G401.6 (cell line): ENCODE results near the gene USP47.

Experiments used
- FAIRE-seq: peaks from 2 replicates; lab custom pipeline; 2012; peaks lifted over from hg19 to GRCh38; lab: Jason Lieb, UNC

Gene USP47, protein sequence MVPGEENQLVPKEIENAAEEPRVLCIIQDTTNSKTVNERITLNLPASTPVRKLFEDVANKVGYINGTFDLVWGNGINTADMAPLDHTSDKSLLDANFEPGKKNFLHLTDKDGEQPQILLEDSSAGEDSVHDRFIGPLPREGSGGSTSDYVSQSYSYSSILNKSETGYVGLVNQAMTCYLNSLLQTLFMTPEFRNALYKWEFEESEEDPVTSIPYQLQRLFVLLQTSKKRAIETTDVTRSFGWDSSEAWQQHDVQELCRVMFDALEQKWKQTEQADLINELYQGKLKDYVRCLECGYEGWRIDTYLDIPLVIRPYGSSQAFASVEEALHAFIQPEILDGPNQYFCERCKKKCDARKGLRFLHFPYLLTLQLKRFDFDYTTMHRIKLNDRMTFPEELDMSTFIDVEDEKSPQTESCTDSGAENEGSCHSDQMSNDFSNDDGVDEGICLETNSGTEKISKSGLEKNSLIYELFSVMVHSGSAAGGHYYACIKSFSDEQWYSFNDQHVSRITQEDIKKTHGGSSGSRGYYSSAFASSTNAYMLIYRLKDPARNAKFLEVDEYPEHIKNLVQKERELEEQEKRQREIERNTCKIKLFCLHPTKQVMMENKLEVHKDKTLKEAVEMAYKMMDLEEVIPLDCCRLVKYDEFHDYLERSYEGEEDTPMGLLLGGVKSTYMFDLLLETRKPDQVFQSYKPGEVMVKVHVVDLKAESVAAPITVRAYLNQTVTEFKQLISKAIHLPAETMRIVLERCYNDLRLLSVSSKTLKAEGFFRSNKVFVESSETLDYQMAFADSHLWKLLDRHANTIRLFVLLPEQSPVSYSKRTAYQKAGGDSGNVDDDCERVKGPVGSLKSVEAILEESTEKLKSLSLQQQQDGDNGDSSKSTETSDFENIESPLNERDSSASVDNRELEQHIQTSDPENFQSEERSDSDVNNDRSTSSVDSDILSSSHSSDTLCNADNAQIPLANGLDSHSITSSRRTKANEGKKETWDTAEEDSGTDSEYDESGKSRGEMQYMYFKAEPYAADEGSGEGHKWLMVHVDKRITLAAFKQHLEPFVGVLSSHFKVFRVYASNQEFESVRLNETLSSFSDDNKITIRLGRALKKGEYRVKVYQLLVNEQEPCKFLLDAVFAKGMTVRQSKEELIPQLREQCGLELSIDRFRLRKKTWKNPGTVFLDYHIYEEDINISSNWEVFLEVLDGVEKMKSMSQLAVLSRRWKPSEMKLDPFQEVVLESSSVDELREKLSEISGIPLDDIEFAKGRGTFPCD (N-terminal part only)

GRCh38 chr11:11841723-11842420, at the start of gene USP47:
USP47 (plus strand) TSS chr11:11841972; CDS start chr11:11842186, 214 bp downstream.
- FAIRE-seq = peak; percentile 13

DNA sequence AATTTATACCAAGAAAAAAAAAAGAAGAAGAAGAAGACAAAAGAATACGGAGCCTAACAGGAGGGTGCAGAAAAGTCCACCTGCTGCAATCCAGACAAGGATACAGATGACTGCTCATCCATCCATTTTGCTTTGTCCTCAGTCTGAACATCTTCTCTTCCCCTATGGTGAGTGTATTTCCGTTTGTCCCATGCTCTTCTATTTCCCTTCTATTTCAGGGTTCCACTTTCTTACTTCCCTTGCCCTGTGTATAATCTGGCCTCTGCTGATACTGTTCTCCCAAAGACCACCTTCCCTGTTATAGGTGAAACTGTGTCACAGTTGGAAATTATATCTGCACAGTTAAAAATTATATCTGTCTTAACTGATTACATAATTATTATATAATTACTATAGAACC, 48.7 kb upstream of the USP47 start:
- FAIRE-seq = no peak

- FAIRE-seq = peak; percentile 86
These were observed 43.0 kb upstream of the USP47 start for GRCh38 chr11:11798586-11799438.

DNA sequence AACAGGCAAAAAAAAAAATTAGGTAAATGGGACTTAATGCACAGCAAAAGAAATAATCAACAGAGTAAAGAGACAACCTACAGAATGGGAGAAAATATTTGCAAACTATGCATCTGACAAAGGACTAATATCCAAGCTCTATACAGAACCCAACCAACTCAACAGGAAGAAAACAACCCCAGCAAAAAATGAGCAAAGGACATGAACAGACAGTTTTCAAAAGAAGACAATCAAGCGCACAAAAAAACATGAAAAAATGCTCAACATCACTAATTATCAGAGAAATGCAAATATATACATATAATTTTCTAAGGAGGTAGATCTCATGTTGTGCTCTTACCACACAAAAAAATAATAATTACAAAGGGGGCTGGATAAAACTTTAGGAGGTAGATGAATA, 36.5 kb upstream of the USP47 start:
- no peak for FAIRE-seq

DNA sequence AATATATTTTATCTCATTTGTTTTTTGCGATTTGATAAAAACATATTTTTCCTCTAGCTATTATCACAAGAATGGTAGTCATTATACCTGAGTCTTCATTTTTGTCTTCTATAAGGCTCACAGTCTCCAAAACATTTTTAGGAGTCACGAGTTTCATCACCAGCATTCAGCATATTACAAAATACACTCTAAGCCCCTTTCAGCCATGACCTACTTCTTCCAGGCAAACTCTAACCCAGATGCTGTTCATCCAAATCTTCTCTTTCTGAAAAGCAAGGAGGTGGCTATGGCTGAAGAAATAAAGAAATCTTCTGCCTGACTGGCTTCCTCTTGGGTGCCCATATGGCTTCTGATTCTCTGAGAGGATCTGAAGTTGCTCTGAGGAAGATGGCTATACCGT, 35.7 kb upstream of the USP47 start:
- FAIRE-seq = no peak

DNA sequence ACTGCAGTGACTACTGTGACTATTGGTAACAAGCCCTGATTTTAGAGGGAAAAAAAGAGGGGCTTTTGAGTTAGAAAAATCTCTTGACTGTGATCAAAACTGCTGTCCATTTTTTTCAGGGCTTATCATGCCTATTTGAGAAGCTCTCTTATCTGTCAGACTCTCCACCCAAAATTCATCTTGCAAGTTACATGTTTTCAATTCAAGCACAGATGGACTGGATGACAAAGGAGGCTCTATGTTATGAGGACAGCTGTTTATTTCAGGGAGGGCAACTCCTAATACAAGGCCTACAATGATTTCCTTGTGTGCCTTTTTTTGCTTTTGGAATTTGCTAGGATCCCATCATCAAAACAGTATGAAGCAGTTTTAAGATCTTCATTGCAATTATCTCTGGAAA, 35.2 kb upstream of the USP47 start:
- no peak for FAIRE-seq

- no peak for FAIRE-seq
These were observed 33.7 kb upstream of the USP47 start for GRCh38 chr11:11807811-11808782.

DNA sequence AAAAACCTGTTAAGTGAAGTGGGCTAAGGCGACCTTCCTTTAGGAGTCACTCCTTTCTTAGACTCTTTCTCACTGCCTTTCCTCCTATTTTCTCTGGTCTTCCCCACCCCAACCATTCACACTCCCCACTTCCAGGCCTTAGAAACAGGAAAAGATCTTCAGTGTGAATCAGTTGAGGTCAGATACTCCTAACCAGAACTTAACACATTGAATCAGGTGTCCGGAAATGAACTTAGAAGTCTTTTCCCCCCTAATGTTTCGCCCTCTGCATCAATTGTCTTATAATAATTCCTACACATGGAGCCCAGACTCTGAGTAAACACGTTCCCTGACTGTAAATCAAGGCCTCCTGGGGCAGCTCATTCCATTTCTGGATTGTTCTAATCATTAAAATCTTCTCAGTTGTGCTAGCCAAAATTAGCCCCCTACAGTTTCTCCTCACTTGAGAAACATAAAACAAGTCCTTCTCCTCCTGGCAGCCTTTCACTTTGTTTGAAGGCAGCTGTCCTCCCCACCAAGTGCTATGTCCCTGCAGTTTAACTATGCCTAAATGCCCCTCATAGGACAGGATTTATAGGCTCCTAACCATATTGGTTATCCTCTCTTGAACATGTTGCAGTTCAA, 32.7 kb upstream of the USP47 start:
- FAIRE-seq = no peak

DNA sequence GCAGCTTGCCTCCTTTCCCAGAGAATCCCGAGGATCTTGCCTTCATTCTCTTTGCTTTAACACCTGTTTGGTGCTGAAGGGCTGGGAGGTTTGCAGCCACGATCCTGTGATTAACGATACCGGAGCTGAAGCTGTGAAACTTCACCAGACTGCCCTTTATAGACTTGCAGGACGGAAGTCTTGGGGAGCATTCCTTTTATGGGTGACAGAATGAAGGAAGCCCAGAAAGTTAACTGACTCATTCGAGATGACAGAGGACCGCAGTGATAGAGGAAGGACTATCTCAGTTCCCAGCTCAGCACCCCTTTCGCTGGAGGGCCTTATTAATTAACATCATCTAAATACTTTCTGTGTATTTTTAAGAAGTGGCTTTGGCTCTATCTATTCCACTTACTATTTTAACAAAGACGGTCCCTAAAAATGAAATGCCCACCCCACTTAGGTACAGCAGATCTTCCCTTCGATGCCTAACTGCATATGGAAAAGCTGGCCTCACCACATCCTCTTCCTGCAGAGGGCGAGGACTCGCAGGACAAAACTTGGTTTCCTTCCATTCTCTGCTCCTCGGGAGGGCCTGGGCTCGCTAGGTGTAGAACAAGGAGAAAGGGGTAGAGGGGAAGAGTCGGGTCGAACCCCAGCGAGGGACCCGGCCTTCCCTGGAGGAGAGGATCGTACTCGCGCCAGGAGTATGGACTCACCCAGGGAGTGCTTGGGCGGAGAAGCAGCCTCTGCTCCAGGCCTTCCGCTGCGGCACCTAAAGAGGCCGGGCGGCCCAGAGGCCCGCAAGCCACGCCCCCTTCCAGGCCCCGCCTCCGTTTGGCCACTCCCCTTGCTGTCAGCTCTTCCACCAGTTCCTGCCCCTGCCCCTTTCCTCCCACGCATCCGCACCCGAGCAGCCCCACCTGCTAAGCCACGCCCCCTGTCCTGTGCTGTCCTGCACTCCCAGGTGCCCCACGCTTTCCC, 30.7 kb upstream of the USP47 start:
- FAIRE-seq = no peak

DNA sequence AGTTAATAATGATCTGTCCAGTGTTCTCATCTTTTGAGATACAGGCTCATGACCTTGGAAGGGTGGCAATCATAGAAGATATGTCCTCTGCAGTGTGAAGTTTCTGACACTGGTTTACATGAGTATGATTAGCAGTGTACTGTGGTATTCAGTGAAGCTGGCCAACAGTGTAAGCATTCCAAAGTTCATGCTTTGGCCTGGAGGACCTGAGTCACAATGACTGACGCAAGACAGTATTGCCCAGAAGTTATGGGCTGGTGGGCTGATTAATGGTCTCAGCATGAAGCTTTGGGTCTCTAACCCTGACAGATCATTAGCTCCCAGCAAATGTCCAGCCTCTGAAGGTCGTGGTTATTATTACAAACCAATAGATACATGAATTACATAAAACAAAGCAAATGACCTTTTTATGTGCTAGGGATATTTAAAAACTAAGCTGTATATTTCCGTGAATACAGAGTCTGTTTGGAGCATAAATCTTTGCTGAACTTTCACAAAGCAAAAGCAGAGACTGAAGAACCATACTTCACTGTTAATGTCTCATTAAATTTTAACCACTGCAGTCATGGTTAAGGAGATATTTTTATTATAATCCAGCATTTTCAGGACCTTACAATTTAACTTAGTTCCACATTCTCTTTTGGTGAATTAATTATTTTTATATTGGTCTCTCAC, 28.3 kb upstream of the USP47 start:
- FAIRE-seq = no peak

- no peak for FAIRE-seq
These were observed 26.9 kb upstream of the USP47 start for GRCh38 chr11:11814614-11815452.

GRCh38 chr11:11816511-11817314, 25.1 kb upstream of the USP47 start:
- FAIRE-seq = no peak

GRCh38 chr11:11817957-11818356, 23.8 kb upstream of the USP47 start:
- no peak for FAIRE-seq

GRCh38 chr11:11818529-11819121, 23.1 kb upstream of the USP47 start:
- no peak for FAIRE-seq

GRCh38 chr11:11821899-11822298, 19.9 kb upstream of the USP47 start:
- no peak for FAIRE-seq
